ENCODE results near the gene FHOD3.

DNA sequence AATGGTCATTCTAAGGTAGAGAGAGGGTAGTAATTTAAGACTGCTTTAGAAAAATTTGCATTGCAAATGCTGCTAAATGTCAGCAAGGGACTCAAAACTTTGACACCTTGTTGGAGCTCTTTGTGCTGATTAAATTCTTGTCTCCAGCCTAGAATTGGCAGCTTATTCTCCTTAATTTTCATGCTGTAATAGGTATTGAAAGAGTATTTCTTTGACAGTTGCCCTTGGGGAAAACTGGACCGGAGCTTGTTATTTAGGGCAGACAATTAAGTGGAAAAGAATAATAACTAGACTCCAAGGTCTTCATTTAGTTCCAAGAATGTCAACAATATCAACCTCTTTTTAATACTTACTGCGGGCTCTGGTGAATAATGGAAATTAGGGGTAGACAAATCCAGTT lies 267.3 kb downstream of the FHOD3 start:
- TF ChIP-seq, protein P1, sequence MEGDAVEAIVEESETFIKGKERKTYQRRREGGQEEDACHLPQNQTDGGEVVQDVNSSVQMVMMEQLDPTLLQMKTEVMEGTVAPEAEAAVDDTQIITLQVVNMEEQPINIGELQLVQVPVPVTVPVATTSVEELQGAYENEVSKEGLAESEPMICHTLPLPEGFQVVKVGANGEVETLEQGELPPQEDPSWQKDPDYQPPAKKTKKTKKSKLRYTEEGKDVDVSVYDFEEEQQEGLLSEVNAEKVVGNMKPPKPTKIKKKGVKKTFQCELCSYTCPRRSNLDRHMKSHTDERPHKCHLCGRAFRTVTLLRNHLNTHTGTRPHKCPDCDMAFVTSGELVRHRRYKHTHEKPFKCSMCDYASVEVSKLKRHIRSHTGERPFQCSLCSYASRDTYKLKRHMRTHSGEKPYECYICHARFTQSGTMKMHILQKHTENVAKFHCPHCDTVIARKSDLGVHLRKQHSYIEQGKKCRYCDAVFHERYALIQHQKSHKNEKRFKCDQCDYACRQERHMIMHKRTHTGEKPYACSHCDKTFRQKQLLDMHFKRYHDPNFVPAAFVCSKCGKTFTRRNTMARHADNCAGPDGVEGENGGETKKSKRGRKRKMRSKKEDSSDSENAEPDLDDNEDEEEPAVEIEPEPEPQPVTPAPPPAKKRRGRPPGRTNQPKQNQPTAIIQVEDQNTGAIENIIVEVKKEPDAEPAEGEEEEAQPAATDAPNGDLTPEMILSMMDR (IDR thresholded peaks at IDR 0.05 in 2 of 3, conservative IDR thresholded peaks at IDR 0.05 in 1 of 3; ENCODE audit: insufficient read depth in 2 of 3, low read depth in 1 of 3, low read length in 3 of 3) = no peak
- TF ChIP-seq JUN (IDR thresholded peaks at IDR 0.05; ENCODE audit: borderline replicate concordance, low read depth, low read length) (no peak), JUN (CRISPR knock-in tag; IDR thresholded peaks at IDR 0.05; ENCODE audit: borderline replicate concordance) (no peak), ZNF224 (CRISPR knock-in tag; IDR thresholded peaks at IDR 0.05) (no peak), GTF2F1 (IDR thresholded peaks at IDR 0.05; ENCODE audit: low read depth, low read length) (no peak), PHF21A (IDR thresholded peaks at IDR 0.05; ENCODE audit: borderline replicate concordance, low read depth) (no peak), IRF2 (CRISPR knock-in tag; IDR thresholded peaks at IDR 0.05) (no peak), TAF1 (IDR thresholded peaks at IDR 0.05; ENCODE audit: control insufficient read depth, extremely low read depth, insufficient read depth, low read length, severe bottlenecking) (no peak), ZBTB1 (CRISPR knock-in tag; IDR thresholded peaks at IDR 0.05; ENCODE audit: borderline replicate concordance, low read depth) (no peak), MXI1 (IDR thresholded peaks at IDR 0.05; ENCODE audit: low read depth, low read length) (no peak), ZNF511 (CRISPR knock-in tag; IDR thresholded peaks at IDR 0.05) (no peak), POLR2A (conservative IDR thresholded peaks at IDR 0.05) (no peak), NR2C1 (IDR thresholded peaks at IDR 0.05) (no peak), NR2C1 (tag; IDR thresholded peaks at IDR 0.05) (no peak), FOXM1 (IDR thresholded peaks at IDR 0.05; ENCODE audit: low read depth) (no peak), FOXM1 (CRISPR knock-in tag; IDR thresholded peaks at IDR 0.05; ENCODE audit: low read depth) (no peak), EZH2 (IDR thresholded peaks at IDR 0.05; ENCODE audit: borderline replicate concordance, low read depth, low read length) (no peak)

All from K562 (cell line).